Endodermal cell (in vitro differentiated cells): ENCODE measurements around the gene TAMALIN. TPM values are rescaled to one million over a fixed set of nuclear protein-coding genes. Genes with fewer than 3 reads are reported as not detected.

Experiments
- DNase-seq: peaks from one replicate; pipeline ENCODE4 v3.0.0-alpha.2; 2017
- H3K27ac ChIP-seq: 2 replicates; pipeline ENCODE4 v1.5.1; 2013; ENCODE audit warnings: mild to moderate bottlenecking, low read depth, low read length, moderate library complexity
- H3K27me3 ChIP-seq: 2 replicates; pipeline ENCODE4 v1.6.1; 2013; ENCODE audit warnings: mild to moderate bottlenecking, low read length, moderate library complexity; ENCODE audit not compliant: insufficient read depth, control insufficient read depth, poor library complexity, severe bottlenecking
- H3K36me3 ChIP-seq: 2 replicates; pipeline ENCODE4 v1.7.0; 2013; ENCODE audit warnings: mild to moderate bottlenecking, low read length, moderate library complexity; ENCODE audit not compliant: control insufficient read depth, insufficient read depth
- H3K4me1 ChIP-seq: one replicate; pipeline ENCODE4 v1.7.0; 2013; ENCODE audit warnings: low read length; ENCODE audit not compliant: control insufficient read depth, insufficient read depth
- H3K4me3 ChIP-seq: 2 replicates; pipeline ENCODE4 v1.5.1; 2013; ENCODE audit warnings: mild to moderate bottlenecking, low read length, moderate library complexity
- H3K9ac ChIP-seq: 2 replicates; pipeline ENCODE4 v1.6.1; 2013; ENCODE audit warnings: mild to moderate bottlenecking, low read length, moderate library complexity; ENCODE audit not compliant: poor library complexity, severe bottlenecking; ENCODE audit errors: extremely low read depth
- H3K9me3 ChIP-seq: 2 replicates; pipeline ENCODE4 v1.6.1; 2013; ENCODE audit warnings: mild to moderate bottlenecking, low read length, moderate library complexity; ENCODE audit not compliant: control insufficient read depth
- H3K27ac Mint-ChIP-seq: 2 replicates; pipeline ENCODE4 v1.8.0; 2020; ENCODE audit warnings: mixed read lengths
- H3K27me3 Mint-ChIP-seq: 2 replicates; pipeline ENCODE4 v1.8.0; 2021; ENCODE audit warnings: mild to moderate bottlenecking, mixed read lengths; ENCODE audit not compliant: insufficient read depth
- H3K36me3 Mint-ChIP-seq: 2 replicates; pipeline ENCODE4 v1.8.0; 2020; ENCODE audit warnings: low read depth, mixed read lengths
- H3K4me1 Mint-ChIP-seq: 2 replicates; pipeline ENCODE4 v1.8.0; 2020; ENCODE audit warnings: mixed read lengths
- H3K4me3 Mint-ChIP-seq: 2 replicates; pipeline ENCODE4 v1.8.0; 2020; ENCODE audit warnings: mild to moderate bottlenecking, moderate library complexity, mixed read lengths
- H3K9me3 Mint-ChIP-seq: 2 replicates; pipeline ENCODE4 v1.8.0; 2020; ENCODE audit warnings: mild to moderate bottlenecking, mixed read lengths
- CTCF ChIP-seq: fragments of 200-600 bp; sonication (generic); conservative IDR thresholded peaks from 2 replicates; pipeline ENCODE4 v1.5.0; 2021; ENCODE audit warnings: antibody characterized with exemption, mild to moderate bottlenecking
- WGBS, 2 experiments: methylation state at CpG; one replicate each; pipeline versions ENCODE4 v1.1.5 to v1.1.7; 2013; ENCODE audit warnings: missing lambda C conversion rate in 2 of 2, mixed read lengths in 1 of 2; ENCODE audit not compliant: insufficient coverage in 1 of 2, insufficient read length in 1 of 2; 5-methylcytosine and 5-hydroxymethylcytosine counted together
- total RNA-seq, 2 donors: library from RNA; stranded (reverse); fragmentation: NEBNext Ultra II Directional in 1 of 2; extraction: Animal tissue kit (Norgen Biotek cat#: 25700) in 1 of 2; gene quantifications; 2 replicates in 1 of 2; 3 replicates in 1 of 2; pipeline ENCODE4 v1.2.1, GENCODE V29; 2021

TAMALIN gene
- total RNA-seq, 2 donors from 2014 or later = 4.4 to 9.1 TPM

DNA sequence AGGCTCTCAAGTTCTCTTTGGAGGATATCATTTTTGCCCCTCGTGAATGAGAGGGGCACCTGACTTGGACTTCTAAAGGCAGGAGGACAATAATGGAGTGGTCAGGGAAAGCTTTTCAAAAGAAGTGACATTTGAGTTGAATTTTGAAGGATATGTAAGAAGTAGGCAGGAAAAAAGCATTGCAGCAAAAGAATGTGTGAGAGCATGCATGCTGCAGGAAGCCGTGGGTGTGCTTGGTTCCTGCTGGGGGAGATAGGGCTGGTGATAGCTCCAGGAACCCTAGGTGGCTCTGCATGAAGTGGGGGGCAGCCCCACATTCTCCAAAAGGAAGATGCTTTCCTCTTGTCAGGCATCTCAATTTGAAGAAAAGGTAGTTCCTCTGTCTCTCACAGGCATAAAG lies 32.1 kb upstream of the TAMALIN start:
- Mint-ChIP-seq H3K9me3 (no peaks in the 10 kb centered on the region), H3K27ac (peak overlapping the region; percentile 2), H3K36me3 (peaks cover 41% of the 10 kb centered on the region), H3K4me3 (peak overlapping the region; percentile 19), H3K27me3 (no peaks in the 10 kb centered on the region), H3K4me1 (peaks cover 62% of the 10 kb centered on the region)
- Histone ChIP-seq H3K4me1 (peaks cover 39% of the 10 kb centered on the region), H3K9me3 (no peaks in the 10 kb centered on the region), H3K36me3 (peaks cover 42% of the 10 kb centered on the region), H3K4me3 (peak overlapping the region; percentile 13), H3K27ac (no peak overlapping the region), H3K9ac (no peak overlapping the region), H3K27me3 (no peaks in the 10 kb centered on the region)
- TF ChIP-seq CTCF = no peak
- DNase-seq = no peak
- 44 to 64% methylated on average over 2 of the region's 2 CpGs for WGBS, 2 experiments

DNA sequence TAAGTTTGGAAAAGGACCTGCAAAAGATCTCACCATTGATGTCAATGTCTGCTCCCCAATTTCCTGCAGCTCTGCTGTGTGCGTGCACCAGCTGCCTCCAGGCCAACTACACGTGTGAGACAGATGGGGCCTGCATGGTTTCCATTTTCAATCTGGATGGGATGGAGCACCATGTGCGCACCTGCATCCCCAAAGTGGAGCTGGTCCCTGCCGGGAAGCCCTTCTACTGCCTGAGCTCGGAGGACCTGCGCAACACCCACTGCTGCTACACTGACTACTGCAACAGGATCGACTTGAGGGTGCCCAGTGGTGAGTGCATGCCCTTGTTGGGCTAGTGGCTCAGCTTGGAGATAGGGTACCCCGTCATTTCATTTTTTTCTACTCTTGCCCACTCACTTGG lies 31.6 kb upstream of the TAMALIN start:
- H3K9ac ChIP-seq = no peak overlapping the region
- peak overlapping the region; percentile 13 for H3K4me3 ChIP-seq
- peaks cover 63% of the 10 kb centered on the region for H3K4me1 Mint-ChIP-seq
- peaks cover 39% of the 10 kb centered on the region for H3K4me1 ChIP-seq
- H3K36me3 Mint-ChIP-seq = peaks cover 43% of the 10 kb centered on the region
- no peak overlapping the region for H3K27ac ChIP-seq
- H3K9me3 Mint-ChIP-seq = no peaks in the 10 kb centered on the region
- H3K4me3 Mint-ChIP-seq = no peak overlapping the region
- no peak for TF ChIP-seq CTCF
- 94 to 95% methylated on average over 8 of the region's 8 CpGs for WGBS, 2 experiments
- peaks cover 39% of the 10 kb centered on the region for H3K36me3 ChIP-seq
- no peak overlapping the region for H3K27ac Mint-ChIP-seq
- DNase-seq = no peak
- no peaks in the 10 kb centered on the region for H3K9me3 ChIP-seq
- no peaks in the 10 kb centered on the region for H3K27me3 Mint-ChIP-seq
- no peaks in the 10 kb centered on the region for H3K27me3 ChIP-seq

DNA sequence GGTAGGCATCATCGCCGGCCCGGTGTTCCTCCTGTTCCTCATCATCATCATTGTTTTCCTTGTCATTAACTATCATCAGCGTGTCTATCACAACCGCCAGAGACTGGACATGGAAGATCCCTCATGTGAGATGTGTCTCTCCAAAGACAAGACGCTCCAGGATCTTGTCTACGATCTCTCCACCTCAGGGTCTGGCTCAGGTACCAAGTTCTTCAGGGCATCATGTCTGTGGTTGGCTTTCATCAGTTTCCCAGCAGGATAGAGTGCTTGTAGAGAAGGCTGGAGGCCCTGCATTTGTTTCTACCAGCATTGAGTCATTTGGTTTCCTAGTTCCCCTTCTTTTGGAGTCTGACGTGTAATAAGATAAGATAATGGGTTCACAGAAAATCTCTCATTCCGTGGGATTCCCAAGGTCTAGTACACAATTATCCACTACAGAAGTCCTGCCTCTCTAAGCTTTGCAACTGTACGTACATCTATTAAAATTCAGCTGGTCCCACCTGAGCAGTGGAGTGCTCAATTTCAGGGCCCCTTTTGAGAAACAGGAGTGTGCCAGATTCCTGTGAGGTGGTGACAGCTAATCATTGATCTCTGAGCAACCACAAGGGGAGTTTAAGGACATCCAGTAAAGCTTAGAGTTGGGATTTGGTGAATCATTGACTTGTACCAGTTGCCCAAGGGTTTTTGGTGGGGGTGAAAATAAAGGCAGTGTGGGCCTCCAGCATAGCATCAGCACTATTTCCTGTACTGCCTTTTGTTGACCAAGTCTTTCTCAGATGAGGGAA lies 30.2 kb upstream of the TAMALIN start:
- H3K4me1 Mint-ChIP-seq = peaks cover 62% of the 10 kb centered on the region

More for the DNA sequence above, 30.2 kb upstream of the TAMALIN start:
- Histone ChIP-seq H3K4me3 (no peak overlapping the region), H3K9ac (no peak overlapping the region), H3K36me3 (peaks cover 50% of the 10 kb centered on the region), H3K9me3 (no peaks in the 10 kb centered on the region), H3K4me1 (peaks cover 37% of the 10 kb centered on the region), H3K27me3 (no peaks in the 10 kb centered on the region), H3K27ac (no peak overlapping the region)
- Mint-ChIP-seq H3K9me3 (no peaks in the 10 kb centered on the region), H3K27ac (peak overlapping the region; percentile 86), H3K4me3 (peak overlapping the region; percentile 29), H3K36me3 (peaks cover 55% of the 10 kb centered on the region), H3K27me3 (no peaks in the 10 kb centered on the region)
- no peak for TF ChIP-seq CTCF
- 93 to 99% methylated on average over 7 to 9 of the region's 10 CpGs for WGBS, 2 experiments
- DNase-seq = no peak
